A549 (cell line): ENCODE results near the gene GRID1. TPM values are rescaled to one million over a fixed set of nuclear protein-coding genes. Genes with fewer than 3 reads are reported as not detected.

ENCODE experiments used
- ATAC-seq, 2 experiments: fragments of 200-7000 bp in 1 of 2; fragments of >200 bp in 1 of 2; cut with Nextera tagmentation in 1 of 2; cut with Tn5 transposase in 1 of 2; 3 replicates each; pipeline versions ENCODE4 v1.8.0 to v1.9.1; 2018 to 2020; ENCODE audit warnings: mild to moderate bottlenecking in 1 of 2, moderate library complexity in 1 of 2
- CTCF ChIA-PET: fragments of 300-600 bp; sonication (Branson Sonifier 250); formaldehyde crosslinking; extraction: SDS; loops from one replicate; lab custom pipeline; 2021; ENCODE audit warnings: antibody characterized with exemption, inconsistent platforms; lab: Yijun Ruan, JAX
- POLR2A ChIA-PET: fragments of 350-600 bp; formaldehyde crosslinking; extraction: SDS; loops from one replicate; lab custom pipeline; 2021; ENCODE audit warnings: antibody characterized with exemption, inconsistent platforms; lab: Yijun Ruan, JAX
- DNase-seq, 2 experiments: peaks; one replicate each; pipeline versions ENCODE4 v3.0.0 to v3.0.0-alpha.2; 2011 to 2016; ENCODE audit warnings: low read depth in 1 of 2, low spot score in 1 of 2
- FAIRE-seq: peaks from 2 replicates; lab custom pipeline; 2011; peaks lifted over from hg19 to GRCh38; lab: Jason Lieb, UNC
- H3K27ac ChIP-seq, 2 experiments: fragments of >200 bp; sonication (Bioruptor Twin); formaldehyde crosslinking; 3 replicates each; pipeline ENCODE4 v1.5.1; 2016 to 2017
- H3K4me1 ChIP-seq: fragments of >200 bp; sonication (Bioruptor Twin); formaldehyde crosslinking; 3 replicates; pipeline ENCODE4 v1.6.1; 2016
- H3K4me2 ChIP-seq: fragments of >200 bp; sonication (Bioruptor Twin); formaldehyde crosslinking; 3 replicates; pipeline ENCODE4 v1.6.1; 2016
- H3K4me3 ChIP-seq: fragments of >200 bp; sonication (Bioruptor Twin); formaldehyde crosslinking; 3 replicates; pipeline ENCODE4 v1.5.1; 2016
- H3K9me3 ChIP-seq: fragments of >200 bp; sonication (Bioruptor Twin); formaldehyde crosslinking; 3 replicates; pipeline ENCODE4 v1.6.1; 2016
- CBX8 ChIP-seq: fragments of 200-600 bp; sonication (generic); IDR thresholded peaks from 2 replicates; pipeline ENCODE4 v1.6.1; 2016
- EHMT2 ChIP-seq: fragments of 200-600 bp; sonication (generic); IDR thresholded peaks from 2 replicates; pipeline ENCODE4 v1.6.1; 2016; ENCODE audit warnings: antibody characterized with exemption, low read depth, mild to moderate bottlenecking, moderate library complexity
- FOXS1 ChIP-seq: fragments of 250-450 bp; sonication (Bioruptor Pico); IDR thresholded peaks from 2 replicates; pipeline ENCODE4 v1.5.0; 2020; ENCODE audit warnings: mild to moderate bottlenecking, moderate library complexity
- KDM1A ChIP-seq: fragments of 200-600 bp; sonication (generic); IDR thresholded peaks from 2 replicates; pipeline ENCODE4 v1.6.1; 2016; ENCODE audit warnings: low read depth, mild to moderate bottlenecking
- NPAS2 ChIP-seq: fragments of 250-450 bp; sonication (Bioruptor Pico); IDR thresholded peaks from 2 replicates; pipeline ENCODE4 v1.8.0; 2022; ENCODE audit warnings: mild to moderate bottlenecking, moderate library complexity, borderline replicate concordance
- PHF8 ChIP-seq: fragments of 200-600 bp; sonication (generic); IDR thresholded peaks from 2 replicates; pipeline ENCODE4 v1.6.1; 2016; ENCODE audit warnings: low read depth, mild to moderate bottlenecking, antibody characterized with exemption, moderate library complexity, borderline replicate concordance
- POLR2A ChIP-seq: IDR thresholded peaks from 2 replicates; pipeline ENCODE4 v1.6.1; 2012; ENCODE audit warnings: mild to moderate bottlenecking, low read length
- RAD21 ChIP-seq, 2 experiments: fragments of >200 bp in 1 of 2; sonication (Bioruptor Twin) in 1 of 2; formaldehyde crosslinking in 1 of 2; IDR thresholded peaks in 1 of 2; conservative IDR thresholded peaks in 1 of 2; 2 replicates in 1 of 2; 3 replicates in 1 of 2; pipeline ENCODE4 v1.6.1; 2012 to 2018; ENCODE audit warnings: inconsistent platforms in 1 of 2
- RCOR1 ChIP-seq: fragments of 150-350 bp; IDR thresholded peaks from 2 replicates; pipeline ENCODE4 v1.6.1; 2014; ENCODE audit warnings: antibody characterized with exemption, low read length, low read depth
- TFCP2L1 ChIP-seq: fragments of 250-450 bp; sonication (Bioruptor Pico); IDR thresholded peaks from 2 replicates; pipeline ENCODE4 v1.5.0; 2021; ENCODE audit warnings: mild to moderate bottlenecking
- ZC3H11A ChIP-seq: fragments of 450-650 bp; IDR thresholded peaks from 2 replicates; pipeline ENCODE4 v1.6.1; 2014; ENCODE audit warnings: antibody characterized with exemption, mild to moderate bottlenecking
- ZNF302 ChIP-seq: fragments of 250-450 bp; sonication (Bioruptor Pico); IDR thresholded peaks from 2 replicates; pipeline ENCODE4 v1.9.0; 2021; ENCODE audit warnings: inconsistent platforms, mild to moderate bottlenecking, moderate library complexity
- WGBS: methylation state at CpG from one replicate; pipeline ENCODE4 v1.1.6; 2017; ENCODE audit errors: missing lambda C conversion rate; 5-methylcytosine and 5-hydroxymethylcytosine counted together
- polyA plus RNA-seq, 4 experiments: library from polyadenylated mRNA; depleted of rRNA in 3 of 4; stranded (reverse); fragments of >200 nt; fragmentation: RNase III in 1 of 4; extraction: RNeasy Plus Mini Kit Qiagen cat#74134 plus additional on column Dnase treatment in 1 of 4; gene quantifications; 2 replicates in 3 of 4; 3 replicates in 1 of 4; pipeline ENCODE4 v1.2.3, GENCODE V29; 2011 to 2017
- TF ChIP-seq, protein P1 (sequence below): fragments of 200-600 bp; sonication (generic); IDR thresholded peaks from 2 replicates; pipeline ENCODE4 v1.6.1; 2016; ENCODE audit warnings: antibody characterized with exemption, mild to moderate bottlenecking, moderate library complexity
- TF ChIP-seq, protein P2 (sequence below): IDR thresholded peaks from 2 replicates; pipeline ENCODE4 v1.6.1; 2012
- TF ChIP-seq, protein P3 (sequence below): fragments of >200 bp; sonication (Bioruptor Twin); formaldehyde crosslinking; IDR thresholded peaks from 3 replicates; pipeline ENCODE4 v1.5.1; 2016
- TF ChIP-seq, protein P4 (sequence below): IDR thresholded peaks from 2 replicates; pipeline ENCODE4 v1.6.1; 2012; ENCODE audit warnings: low read depth, borderline replicate concordance

GRID1 gene
- polyA plus RNA-seq, 2 of the 4 experiments (the other 2 are of a cell fraction), result 0.14 to 0.30 TPM

DNA sequence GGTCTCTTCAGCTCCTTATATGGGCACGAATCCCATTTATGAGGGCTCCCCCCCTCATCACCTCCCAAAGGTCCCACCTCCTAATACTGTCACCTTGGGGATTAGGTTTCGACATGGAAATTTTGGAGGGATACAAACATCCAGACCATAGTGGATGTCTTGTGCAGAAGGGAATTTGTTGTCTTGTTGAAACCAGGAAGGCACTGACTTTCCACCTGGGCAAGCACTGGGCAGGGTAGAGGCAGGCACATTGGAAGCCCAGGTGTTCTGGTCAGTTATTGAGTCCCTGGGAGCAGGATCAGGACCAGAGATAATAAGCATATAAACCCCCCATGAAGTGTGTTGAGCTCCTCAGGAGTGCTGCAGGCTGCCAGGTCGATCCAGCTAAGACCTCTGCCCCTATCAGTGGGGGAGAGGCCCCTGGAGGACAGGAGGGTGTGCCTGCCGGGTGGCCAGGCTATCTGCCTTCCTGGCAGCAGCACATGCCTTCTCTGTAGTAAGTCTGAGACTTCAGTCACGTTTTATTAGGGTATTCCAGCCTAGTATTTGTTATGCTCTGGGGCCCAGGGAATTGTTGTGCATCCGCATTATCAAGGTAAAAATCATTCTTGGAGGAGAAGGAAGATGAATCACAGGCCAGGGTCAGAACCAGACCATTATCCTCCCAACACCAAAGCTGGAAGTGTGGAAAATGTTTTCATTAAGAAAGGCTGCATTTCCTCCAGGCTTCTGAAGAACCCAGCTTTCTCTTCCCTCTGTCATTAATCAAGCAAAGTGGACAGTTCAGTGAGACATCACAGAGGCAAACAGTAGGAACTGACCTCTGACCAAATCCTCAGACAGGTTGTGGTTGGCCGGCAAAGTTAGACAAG, 503.1 kb downstream of the GRID1 start:
- Histone ChIP-seq H3K4me3 (no peak overlapping the region), H3K27ac (no peak overlapping the region), H3K4me1 (no peaks in the 10 kb centered on the region), H3K9me3 (no peaks in the 10 kb centered on the region), H3K4me2 (no peak overlapping the region)
- no peak for FAIRE-seq
- CTCF ChIA-PET, result interaction anchor here (1.2 kb wide), 1 partner anchor 11 kb away, joined by 5 read pairs; no protein-coding TSS in a partner anchor
- no peak for TF ChIP-seq EHMT2
- no peak for TF ChIP-seq RCOR1
- no peak for TF ChIP-seq RAD21 (conservative IDR thresholded peaks at IDR 0.05 in 1 of 2, IDR thresholded peaks at IDR 0.05 in 1 of 2)
- no peak for TF ChIP-seq KDM1A
- TF ChIP-seq POLR2A, result no peak
- no peak for TF ChIP-seq NPAS2
- TF ChIP-seq, protein P1, sequence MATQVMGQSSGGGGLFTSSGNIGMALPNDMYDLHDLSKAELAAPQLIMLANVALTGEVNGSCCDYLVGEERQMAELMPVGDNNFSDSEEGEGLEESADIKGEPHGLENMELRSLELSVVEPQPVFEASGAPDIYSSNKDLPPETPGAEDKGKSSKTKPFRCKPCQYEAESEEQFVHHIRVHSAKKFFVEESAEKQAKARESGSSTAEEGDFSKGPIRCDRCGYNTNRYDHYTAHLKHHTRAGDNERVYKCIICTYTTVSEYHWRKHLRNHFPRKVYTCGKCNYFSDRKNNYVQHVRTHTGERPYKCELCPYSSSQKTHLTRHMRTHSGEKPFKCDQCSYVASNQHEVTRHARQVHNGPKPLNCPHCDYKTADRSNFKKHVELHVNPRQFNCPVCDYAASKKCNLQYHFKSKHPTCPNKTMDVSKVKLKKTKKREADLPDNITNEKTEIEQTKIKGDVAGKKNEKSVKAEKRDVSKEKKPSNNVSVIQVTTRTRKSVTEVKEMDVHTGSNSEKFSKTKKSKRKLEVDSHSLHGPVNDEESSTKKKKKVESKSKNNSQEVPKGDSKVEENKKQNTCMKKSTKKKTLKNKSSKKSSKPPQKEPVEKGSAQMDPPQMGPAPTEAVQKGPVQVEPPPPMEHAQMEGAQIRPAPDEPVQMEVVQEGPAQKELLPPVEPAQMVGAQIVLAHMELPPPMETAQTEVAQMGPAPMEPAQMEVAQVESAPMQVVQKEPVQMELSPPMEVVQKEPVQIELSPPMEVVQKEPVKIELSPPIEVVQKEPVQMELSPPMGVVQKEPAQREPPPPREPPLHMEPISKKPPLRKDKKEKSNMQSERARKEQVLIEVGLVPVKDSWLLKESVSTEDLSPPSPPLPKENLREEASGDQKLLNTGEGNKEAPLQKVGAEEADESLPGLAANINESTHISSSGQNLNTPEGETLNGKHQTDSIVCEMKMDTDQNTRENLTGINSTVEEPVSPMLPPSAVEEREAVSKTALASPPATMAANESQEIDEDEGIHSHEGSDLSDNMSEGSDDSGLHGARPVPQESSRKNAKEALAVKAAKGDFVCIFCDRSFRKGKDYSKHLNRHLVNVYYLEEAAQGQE, result no peak
- no peak for TF ChIP-seq CBX8
- no peak for TF ChIP-seq TFCP2L1 (CRISPR knock-in tag)
- no peak for TF ChIP-seq ZNF302 (CRISPR knock-in tag)
- no peak for TF ChIP-seq FOXS1 (CRISPR knock-in tag)
- TF ChIP-seq PHF8, result no peak
- TF ChIP-seq, protein P2, sequence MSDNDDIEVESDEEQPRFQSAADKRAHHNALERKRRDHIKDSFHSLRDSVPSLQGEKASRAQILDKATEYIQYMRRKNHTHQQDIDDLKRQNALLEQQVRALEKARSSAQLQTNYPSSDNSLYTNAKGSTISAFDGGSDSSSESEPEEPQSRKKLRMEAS, result no peak
- TF ChIP-seq ZC3H11A, result no peak
- TF ChIP-seq, protein P3, sequence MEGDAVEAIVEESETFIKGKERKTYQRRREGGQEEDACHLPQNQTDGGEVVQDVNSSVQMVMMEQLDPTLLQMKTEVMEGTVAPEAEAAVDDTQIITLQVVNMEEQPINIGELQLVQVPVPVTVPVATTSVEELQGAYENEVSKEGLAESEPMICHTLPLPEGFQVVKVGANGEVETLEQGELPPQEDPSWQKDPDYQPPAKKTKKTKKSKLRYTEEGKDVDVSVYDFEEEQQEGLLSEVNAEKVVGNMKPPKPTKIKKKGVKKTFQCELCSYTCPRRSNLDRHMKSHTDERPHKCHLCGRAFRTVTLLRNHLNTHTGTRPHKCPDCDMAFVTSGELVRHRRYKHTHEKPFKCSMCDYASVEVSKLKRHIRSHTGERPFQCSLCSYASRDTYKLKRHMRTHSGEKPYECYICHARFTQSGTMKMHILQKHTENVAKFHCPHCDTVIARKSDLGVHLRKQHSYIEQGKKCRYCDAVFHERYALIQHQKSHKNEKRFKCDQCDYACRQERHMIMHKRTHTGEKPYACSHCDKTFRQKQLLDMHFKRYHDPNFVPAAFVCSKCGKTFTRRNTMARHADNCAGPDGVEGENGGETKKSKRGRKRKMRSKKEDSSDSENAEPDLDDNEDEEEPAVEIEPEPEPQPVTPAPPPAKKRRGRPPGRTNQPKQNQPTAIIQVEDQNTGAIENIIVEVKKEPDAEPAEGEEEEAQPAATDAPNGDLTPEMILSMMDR, result no peak
- POLR2A ChIA-PET, result no interaction called here
- 14% methylated on average over 7 of the region's 7 CpGs for WGBS
- no peak for DNase-seq
- no peak for ATAC-seq

DNA sequence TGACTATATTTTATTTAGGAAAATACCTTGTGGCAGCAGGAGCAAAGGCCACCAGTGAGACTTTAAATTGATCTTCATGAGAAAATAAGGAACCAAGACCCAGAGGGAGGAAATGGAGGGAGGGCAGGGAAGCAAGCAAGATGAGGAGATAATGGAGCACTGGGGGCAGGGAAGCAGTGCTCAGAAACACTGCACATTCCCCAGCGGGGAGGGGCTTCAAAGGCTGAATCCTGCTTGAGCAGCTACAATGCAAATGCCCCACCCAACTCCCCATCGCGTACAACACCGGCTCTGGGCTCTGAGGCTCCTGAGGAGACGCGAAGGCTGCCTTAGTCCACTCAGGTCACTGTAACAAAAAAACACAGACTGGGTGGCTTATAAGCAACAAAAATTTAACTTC, 503.8 kb downstream of the GRID1 start:
- Histone ChIP-seq H3K27ac (no peak overlapping the region), H3K9me3 (no peaks in the 10 kb centered on the region), H3K4me1 (no peaks in the 10 kb centered on the region), H3K4me2 (no peak overlapping the region), H3K4me3 (no peak overlapping the region)
- FAIRE-seq (no peak), DNase-seq (no peak), ATAC-seq (no peak)
- TF ChIP-seq, protein P4, sequence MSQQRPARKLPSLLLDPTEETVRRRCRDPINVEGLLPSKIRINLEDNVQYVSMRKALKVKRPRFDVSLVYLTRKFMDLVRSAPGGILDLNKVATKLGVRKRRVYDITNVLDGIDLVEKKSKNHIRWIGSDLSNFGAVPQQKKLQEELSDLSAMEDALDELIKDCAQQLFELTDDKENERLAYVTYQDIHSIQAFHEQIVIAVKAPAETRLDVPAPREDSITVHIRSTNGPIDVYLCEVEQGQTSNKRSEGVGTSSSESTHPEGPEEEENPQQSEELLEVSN, result no peak
- POLR2A ChIA-PET, result no interaction called here
- CTCF ChIA-PET, result no interaction called here
- WGBS, result 75% methylated on average over 6 of the region's 6 CpGs
